LoVo (cell line): ENCODE measurements around the gene PRMT1.
"Not testable (repeated sequence)": the region's sequence is repeated elsewhere in the genome, so short reads cannot be mapped to it uniquely, and the experiment has no call there.

Experiments
- DNase-seq: peaks from one replicate; pipeline ENCODE4 v3.0.0-alpha.2; 2016; ENCODE audit warnings: low spot score

The PRMT1 gene

DNA sequence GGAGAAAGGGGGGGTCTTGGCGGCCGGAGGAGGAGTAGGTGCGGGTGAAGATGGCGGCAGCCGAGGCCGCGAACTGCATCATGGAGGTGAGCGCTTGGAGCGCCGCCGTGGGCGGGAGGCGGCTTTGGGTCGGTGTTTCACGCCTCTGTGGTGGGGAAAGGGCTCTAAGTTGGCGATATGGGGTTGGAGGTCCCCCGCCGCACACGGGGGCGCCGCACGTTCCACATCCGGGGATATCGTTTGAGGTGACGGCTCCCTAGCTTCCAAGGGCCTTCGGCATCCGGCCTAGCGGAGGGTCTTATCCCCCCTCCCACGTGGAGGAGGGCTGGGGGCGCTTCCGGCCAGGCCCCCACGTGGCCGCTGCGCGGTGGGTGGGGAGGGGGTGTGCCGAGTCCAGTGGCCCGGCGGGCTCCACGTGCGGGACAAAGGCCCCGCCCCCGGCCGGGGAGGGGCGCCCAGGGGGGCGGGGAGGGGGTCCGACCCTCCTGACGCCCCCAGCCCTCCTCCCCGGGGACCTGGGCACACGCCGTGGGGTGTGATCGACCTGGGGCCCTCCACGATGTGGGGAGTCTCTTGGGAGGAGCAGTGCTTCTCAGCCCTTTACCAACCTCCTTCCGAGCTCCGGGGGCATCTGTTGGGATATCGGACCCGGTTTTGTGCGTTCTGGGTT, at the start of gene PRMT1:
PRMT1 (plus strand) TSS at position 41 of the 670 bp plus-strand sequence; CDS start at position 51, 10 bp downstream.
- no peak for DNase-seq

DNA sequence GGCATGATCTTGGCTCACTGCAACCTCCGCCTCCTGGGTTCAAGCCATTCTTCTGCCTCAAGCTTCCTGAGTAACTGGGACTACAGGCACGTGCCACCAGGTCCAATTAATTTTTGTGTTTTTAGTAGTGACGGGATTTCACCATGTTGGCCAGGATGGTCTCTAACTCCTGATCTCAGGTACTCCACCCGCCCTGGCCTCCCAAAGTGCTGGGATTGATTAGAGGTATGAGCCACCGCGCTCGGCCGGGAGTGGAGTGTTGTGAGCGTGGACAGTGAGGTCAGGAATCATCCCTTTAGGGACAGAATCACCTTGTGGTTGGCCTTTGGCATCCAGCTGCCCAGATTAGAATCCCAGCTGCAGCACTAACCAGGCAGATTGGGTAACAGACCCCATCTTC, 47.4 kb upstream of the PRMT1 start:
- no peak for DNase-seq

DNA sequence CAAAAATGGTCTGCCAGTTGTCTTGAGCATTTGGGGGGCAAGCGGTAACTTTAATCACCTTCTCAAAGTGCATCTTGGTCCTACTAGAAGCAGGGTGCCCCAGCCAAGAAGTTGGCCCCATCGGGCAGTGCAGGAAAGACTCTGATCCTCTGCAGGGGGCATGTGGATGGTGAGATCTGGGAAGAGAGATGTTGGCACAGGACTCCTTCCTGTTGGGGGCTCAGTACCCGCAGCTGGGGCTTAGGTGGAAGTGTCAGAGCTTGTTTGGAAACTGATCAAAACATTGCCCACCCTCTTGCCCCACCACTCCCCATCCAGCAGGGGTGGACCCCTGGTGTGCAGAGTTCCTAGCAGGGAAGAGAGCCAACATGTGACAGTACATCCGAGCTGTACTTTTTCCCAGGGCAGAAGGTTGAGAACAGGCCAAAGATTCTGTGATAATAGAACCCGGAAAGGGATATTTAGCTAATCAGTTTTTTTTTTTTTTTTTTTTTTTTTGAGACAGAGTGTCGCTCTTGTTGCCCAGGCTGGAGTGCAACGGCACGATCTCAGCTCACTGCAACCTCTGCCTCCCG, 46.0 kb upstream of the PRMT1 start:
- no peak for DNase-seq

DNA sequence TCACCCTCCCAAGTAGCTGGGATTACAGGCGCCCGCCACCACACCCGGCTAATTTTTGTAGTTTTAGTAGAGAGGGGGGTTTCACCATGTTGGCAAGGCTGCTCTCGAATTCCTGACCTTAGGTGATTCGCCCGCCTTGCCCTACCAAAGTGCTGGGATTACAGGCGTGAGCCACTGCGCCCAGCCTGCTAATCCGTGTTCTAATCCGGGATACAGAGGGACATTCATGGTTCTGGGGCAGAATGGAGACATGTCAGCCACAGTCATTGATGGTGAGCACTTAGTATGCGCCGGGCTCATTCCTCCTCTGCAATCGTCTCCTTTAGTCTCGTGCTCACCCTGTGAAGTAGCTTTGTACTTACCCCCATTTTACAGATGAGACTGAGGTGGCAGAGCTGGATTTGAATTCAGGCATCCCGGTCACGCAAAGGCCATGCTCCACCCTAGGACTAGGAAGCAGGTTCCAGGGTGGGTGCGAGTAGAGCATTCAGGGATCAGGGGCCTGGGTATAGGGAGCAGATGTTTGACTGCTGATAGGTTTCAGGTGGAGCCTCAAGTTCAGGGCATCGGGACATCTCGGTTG, 45.4 kb upstream of the PRMT1 start:
- no peak for DNase-seq

DNA sequence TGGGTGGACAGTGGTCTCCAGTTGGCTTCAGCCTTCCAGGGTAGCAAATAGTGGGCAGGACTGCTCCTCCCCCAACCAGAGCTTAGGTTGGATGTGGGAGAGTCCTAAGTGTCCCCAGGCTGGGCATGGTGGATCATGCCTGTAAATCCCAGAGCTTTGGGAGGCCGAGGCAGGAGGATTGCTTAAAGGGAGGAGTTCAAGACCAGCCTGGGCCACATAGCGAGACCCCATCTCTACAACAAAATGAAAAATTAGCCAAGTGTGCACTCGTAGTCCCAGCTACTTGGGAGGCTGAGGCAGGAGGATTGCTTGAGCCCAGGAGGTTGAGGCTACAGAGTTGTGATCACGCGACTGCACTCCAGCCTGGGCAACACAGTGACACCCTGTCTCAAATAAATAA, 44.5 kb upstream of the PRMT1 start:
- DNase-seq, result no peak

DNA sequence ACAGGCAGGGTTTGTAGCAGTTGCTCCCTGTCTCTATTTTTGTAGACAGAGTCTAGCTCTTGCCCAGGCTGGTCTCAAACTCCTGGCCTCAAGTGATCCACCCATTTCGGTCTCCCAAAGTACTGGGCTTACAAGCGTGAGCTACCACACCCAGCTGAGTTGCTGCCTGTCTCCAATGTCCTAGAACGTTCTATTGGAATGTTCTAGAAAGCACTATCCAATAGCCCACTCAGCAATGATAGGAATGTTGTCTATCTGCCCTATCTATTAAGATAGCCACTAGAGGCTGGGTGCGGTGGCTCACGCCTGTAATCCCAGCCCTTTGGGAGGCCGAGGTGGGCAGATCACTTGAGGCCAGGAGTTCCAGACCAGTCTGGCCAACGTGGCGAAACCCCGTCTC, 43.8 kb upstream of the PRMT1 start:
- not testable (repeated sequence) for DNase-seq

DNA sequence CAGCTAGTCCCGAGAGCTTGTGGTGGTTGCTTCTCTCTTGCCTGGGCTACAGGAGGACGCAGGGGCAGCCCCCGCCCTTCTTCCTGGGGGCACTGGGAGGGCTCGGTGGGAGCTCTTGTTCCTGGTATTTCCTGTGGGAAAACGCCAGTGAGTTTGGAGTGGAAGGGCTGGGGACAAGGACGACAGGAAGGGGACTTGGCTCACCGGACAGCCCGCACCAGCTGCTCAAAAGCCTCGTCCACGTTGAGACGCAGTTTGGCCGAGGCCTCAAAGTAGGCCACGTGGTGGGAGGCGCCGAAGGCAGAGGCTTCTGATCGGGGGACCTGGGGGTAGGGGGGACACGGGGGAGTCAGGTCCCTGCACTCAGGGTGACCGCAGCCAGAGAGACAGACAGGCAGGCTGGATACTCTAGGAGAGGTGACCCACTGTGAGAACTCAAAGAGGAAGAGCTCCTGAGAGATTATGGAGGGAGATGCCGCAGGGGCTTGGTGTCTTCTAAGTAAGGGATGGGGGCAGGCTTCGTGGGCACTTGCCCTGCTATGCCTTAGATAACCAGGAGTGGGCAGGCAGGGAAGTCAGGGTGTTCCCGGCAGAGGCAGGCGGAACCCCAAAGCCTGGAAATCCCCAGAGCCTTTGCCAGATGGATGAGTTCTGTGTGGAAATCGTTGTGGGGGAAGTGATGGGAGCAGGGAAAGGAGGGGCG, 41.4 kb upstream of the PRMT1 start:
- no peak for DNase-seq

DNA sequence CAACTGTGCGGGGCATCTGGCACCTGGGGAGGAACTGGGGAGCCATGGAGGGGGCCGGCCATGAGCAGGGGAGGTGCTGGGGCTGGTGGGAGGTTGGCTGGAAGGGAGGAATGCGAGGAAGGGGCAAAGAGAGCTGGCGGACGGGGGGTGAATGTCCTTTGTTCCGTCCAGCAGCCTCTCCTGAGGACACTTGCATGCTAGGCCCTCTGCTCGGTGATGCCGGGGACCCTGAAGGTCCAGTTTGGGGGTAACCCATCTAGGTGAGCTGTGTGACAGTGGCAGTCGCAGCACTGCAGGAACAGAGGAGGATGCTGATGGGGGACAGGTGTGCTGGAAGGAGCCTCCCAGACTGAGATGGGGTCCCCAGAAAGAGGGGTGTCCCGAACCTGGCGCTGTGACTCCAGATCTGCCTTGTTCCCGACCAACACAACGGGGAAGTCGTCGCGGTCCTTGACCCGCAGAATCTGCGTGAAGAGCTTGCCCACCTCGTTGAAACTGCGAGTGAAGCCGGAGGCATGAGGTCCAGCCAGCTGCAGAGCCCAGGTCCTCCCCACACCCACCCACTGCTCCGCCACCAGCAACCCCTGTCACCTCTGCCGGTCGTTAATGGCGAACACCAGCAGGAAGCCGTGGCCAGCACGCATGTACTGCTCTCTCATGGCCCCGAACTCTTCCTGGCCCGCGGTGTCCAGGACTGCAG, 40.7 kb upstream of the PRMT1 start:
- DNase-seq, result no peak

DNA sequence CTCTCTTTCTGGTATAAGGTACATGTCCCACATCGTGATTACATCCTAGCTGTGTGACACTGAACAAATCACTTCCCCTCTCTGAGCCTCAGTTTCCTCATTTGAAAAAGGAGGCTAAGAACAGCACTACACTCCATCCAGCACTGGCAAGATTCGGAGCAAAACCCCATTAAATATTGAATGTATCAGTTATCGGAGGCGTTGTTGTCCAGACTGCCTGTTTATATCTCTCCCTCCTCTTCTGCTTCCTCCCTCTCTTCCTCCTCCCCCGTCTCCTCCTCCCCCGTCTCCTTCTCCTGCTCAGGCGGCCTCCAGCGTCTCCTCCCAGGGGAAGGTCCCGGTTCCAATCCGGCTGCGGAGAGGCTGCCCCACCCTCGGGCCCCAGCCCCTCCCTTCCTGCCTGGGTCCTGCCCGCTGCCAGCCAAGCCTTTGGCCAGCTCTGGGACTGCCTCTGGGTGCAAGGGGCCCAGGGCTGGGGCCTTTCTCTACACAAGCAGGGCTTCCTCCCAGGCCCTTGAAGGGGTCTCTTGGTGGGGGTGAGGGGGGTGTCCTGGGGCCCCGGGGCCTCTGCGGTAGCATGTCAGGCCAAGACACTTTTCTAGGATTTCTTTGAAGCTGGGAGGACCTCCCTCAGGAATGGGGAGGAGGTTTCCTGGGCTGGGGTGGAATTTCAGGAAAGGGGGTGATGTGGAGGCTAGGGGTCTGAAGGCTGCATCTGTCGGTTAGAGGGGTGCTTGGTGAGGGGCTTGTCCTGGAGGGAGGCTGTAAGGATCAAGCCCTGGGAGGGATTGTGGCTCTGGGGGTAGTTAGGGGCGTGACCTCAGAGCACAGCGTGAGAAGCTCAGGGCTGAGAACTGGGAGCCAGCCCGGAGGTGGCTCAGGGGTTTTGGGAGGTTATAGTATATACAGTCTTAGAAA, 39.0 kb upstream of the PRMT1 start:
- DNase-seq, result peak; percentile 85

DNA sequence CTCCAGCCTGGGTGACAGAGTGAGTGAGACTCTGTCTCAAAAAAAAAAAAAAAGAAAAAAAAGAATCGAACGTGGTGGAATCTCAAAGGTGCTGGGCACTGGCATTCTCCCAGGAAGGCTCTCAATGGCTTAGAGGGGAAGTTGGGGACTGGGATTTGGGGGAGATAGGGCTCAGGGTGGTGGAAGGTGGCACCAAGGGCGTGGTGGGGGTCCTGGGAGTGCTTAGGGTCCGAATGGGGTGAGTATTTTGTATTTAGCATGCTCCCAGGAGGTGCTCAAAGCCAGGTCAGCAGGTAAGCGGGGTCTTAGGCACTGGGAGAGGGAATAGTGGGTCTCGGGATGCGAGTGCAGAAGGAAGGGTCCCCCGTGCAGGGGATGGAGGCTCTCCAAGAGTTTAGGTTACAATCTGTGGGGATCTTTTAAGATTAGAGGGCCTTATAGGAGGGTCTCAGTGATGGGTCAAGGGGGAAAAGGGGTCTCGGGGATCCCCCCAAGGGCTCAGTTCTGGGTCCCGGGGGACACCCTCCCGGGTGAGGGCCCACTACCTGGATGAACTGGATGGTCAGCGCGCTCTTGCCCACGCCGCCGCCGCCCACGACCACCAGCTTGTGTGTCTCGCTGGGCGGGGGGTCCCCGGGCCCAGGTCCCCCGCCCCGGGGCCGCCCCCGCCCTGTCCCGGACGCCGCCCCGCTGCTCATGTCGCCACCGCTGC, 37.5 kb upstream of the PRMT1 start:
- no peak for DNase-seq

DNA sequence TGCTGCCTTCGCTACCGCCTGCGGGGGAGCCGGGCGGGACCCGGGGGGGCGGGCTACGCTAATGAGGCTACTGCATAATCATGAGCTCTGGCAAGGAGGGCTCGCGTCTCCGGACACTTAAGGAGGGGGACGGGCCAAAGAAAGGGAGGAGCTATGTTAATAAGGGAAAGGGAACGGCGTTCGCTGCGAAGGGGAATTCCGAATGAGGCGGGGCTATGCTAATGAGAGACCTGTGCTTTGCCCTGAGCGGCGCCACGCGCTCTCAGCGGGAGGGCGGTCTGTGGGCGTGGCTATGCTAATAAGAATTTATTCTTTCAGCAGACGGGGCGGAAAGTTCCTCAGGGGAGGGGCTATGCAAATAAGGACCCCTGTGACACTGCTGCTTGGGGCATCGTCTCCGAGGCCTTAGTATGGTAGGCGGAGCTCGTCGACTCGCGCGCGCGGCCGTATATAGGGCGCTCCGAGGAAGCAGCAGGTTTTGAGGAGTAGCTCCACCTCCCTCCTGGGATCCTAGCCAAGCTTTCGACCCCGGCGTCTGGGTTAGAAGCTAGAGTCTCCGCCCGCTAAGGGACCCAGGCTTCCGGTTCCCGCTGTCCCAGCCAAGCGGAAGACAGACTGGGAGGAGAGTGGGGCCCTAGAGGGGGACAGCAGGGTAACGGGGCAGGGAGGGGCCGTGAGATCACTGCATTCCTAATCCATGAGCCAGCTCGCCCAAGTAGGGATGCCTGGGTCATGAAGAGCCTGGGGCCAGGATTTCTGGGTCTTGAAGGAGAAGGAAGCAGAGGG, 36.8 kb upstream of the PRMT1 start, which contains the start of gene RRAS:
RRAS (minus strand) TSS at position 31 of the 786 bp plus-strand sequence. CDS start 45 bp downstream, outside the sequence.
- DNase-seq, result peak; percentile 99

DNA sequence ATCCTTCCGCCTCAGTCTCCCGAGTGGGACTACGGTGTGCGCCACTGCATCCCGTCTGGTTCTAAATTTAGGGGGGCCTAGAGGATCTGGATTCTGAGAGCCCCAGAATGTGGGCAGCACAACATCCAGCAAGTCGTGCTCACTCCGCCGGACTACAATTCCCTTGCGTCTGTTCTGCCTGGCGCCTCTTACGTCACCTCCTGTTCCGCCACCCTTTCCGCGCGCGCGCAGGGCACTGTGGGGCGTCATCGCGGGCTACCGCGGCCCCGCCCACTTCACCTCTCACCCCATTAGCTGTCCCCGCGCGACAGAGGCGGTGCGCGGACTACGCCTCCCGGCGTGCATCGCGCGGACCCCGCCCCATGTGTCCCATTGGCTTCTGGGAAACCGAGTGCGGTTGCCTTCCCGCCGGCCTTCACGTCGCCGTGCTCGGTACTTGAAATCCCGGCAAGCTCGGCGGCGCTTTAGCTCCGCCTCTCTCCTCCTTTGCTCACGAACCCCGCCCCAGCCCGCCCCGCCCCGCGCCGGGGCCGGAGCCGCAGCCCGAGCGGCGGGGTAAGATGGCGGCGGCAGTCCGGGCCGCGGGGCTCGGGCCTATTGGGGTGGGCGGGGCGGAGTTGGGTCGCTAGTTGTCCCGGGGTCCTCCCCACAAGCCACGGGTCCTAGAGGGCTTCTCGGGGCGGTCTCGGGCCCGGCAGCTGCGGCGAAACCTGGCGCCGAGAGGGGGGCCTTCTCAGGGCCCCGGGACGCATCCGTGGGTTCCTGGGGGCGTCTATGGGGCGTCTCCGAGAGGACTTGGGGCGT, 35.2 kb upstream of the PRMT1 start, which contains the start of gene SCAF1:
SCAF1 (plus strand) TSS at position 522 of the 804 bp plus-strand sequence. CDS start 2,818 bp downstream, outside the sequence.
- DNase-seq, result peak; percentile 99

DNA sequence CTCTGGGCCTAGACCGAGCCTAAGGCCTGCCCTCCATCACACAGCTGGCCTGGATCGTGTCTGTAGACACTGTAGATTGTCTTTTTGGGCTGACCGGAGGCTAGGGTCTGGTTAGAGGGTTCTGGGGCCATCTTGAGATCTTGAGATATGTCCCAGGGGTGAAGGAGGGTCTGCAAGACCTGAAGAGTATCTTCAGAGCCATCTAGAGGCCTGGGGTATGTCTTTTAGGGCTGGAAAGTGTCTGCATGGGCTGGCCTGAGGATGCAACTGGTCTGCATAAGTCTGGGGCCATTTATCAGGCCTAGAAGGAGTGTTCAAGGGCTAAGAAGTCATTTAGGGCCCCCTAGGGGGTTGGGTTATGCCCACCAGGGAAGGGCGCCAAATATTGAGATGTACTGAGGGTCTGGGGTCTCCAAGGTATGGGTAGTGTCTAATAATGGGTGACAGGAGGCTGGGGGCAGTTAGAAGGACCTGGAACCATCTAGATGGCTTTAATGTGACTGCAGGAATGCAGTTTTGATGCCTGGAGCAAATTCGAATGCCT, 34.5 kb upstream of the PRMT1 start:
- peak; percentile 29 for DNase-seq

DNA sequence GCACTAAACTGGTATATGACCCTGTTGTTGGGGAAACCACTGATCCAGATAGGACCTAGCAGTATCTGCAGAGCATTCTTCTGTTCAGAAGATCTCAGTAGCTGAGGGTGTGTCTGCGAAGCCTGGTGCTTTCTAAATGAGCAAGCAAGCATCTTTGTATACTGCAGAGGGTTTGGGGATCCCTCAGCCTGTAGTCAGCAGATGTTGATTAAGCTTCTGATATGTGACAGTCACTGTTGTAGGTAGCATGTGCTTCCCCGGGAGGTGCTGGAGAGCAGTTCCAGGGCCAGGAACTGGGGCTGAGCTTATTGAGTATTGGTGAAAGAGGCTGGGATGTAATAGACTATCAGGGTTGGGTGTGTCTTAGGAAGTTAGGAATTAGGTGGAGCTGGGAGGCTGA, 33.6 kb upstream of the PRMT1 start:
- no peak for DNase-seq

DNA sequence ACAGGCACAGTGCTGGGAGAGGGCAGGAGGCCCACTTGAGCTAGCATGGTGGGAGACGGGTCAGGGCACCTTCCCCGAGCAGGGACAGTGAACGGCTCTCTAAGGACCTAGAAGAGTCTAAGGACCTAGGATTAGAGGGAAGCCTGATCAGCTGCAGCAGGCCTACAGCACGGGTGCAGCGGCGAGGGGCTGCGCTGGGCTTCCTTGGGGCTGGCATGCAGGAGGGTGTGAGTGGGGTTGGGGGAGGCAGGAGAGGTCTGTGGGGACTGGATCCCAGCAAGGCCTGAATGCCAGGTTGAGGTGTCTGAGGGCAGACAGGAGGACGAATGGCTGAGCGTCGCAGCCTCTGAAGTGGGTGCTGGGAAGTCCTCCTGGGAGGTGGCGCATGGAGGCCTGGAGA, 31.5 kb upstream of the PRMT1 start:
- no peak for DNase-seq

DNA sequence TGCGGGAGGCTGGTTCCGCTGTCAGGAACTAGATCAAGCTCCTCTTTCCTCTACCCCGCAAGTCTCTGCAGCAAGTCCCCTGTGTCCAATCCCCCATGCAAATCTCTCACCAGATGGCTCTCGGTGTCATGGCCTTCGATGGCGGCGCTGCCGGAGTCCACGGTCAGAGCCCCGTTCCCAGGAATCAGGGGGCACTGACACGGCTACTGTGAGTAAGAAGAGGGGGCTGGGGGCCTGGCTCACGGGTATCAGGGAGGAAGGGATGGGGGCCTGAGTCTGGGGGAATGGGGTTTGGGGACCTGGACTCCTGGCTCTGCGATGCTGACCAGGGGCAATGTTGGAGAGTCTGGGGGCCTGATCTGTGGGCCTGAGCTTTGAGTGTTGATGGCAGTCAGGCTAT, 31.1 kb upstream of the PRMT1 start:
- no peak for DNase-seq

DNA sequence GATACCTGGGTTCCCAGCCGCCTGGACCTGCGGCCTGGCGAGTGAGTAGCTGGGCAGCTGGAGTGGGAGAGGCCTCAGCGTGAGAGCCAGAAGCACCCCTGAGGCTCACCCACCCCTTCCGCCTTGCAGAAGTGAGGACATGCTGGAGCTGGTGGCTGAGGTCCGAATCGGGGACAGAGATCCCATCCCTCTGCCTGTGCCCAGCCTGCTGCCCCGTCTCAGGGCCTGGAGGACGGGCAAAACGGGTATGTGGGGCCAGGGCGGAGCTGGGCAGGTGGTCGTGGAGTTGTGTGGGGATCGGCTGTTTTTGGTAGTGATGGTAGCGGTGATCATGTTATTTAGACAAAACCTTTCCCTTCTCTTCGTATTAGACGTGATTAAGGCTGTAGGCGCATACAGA, 30.5 kb upstream of the PRMT1 start:
- DNase-seq, result no peak

DNA sequence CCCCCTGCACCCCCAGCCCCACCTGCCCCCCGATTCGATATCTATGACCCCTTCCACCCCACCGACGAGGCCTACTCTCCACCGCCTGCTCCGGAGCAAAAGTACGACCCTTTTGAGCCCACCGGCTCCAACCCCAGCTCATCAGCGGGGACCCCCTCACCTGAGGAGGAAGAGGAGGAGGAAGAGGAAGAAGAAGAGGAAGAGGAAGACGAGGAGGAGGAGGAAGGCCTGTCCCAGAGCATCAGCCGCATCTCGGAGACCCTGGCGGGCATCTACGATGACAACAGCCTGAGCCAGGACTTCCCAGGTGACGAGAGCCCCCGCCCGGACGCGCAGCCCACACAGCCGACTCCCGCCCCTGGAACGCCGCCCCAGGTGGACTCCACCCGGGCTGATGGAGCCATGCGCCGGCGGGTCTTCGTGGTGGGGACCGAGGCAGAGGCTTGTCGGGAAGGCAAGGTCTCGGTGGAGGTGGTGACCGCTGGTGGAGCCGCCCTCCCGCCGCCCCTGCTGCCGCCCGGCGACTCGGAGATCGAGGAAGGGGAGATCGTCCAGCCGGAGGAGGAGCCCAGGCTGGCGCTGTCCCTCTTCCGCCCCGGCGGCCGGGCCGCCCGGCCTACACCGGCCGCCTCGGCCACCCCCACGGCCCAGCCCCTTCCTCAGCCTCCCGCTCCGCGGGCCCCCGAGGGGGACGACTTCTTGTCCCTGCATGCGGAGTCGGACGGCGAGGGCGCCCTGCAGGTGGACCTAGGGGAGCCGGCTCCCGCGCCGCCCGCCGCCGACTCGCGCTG, 25.8 kb upstream of the PRMT1 start:
- DNase-seq, result no peak
